CD4-positive, alpha-beta T cell treated with Interleukin-4 for 4 hours (primary cell): ENCODE measurements around the gene ADGRB2.

Experiments used
- DNase-seq: peaks from one replicate; pipeline ENCODE4 v3.0.0-alpha.2; 2020

Gene ADGRB2

DNA sequence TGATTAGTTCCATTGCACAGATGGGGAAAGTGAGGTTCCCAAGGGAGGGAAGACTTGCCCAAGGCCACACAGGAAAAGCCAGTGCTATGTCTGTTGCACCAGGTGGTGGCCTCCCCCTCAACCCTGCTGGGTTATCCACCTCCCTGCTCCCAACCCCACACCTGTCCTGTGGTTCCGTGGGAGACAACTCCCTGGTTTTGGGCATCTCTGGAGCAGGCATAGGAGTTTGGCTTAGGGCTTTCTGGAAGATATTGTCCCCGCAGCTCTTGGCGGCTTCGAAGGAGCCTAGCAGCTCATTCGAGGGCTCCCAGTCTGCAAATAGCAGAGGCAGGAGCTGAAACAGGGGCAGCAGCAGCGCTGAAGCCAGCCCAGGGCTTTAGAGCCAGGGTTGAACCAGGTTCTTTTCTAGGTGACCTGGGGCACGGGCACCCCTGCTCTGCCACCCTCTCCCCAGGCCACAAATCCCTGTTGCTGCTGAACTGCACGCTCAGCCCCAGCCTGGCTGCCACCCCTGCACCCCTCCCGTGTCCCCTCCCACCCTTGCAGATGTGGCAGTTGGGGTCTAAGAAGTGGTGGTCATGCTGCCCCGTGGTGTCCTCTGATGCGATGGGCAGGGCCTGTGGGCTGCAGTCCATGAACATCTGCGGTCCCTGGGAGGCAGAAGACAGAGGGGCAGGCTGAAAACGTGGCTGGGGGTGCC lies 29.6 kb upstream of the ADGRB2 start:
- DNase-seq: no peak

DNA sequence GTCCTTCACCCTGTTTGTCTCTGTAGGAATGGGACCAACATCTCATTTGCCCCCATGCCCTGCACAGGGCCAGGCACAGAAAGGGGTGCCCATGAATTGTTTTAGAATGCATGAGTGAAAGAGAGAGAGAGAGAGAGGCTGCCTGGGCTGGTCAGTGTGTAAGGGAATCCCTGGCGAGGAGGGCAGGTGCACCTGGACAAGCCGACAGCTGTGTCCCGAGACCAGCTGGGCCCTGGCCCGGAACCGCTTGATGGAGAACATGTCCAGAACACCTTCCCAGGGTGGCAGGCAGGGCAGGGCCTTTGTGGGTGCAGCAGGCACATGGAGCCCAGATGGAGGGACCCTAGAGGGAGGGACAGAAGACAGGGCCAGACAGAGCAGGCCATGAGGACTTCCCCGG lies 28.9 kb upstream of the ADGRB2 start:
- DNase-seq: no peak

DNA sequence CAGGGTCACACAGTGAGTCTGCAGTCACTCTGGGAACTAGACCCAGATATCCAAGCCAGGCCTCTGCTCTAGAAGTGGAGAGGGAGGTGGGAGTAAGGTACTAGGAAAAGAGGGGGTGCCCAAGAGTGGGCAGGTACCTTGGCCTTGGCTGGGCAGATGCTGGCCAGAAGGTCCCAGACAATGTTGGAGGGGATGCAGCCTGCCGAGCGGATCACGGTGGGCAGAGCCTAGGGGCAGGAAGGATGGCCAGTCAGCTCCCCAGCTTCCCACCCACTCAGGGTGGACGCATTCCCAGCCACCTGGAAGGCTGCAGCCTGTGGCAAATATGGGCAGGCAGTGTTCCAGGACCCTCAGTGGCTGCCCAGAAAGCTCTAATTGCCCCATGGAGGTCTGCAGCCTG lies 28.4 kb upstream of the ADGRB2 start:
- DNase-seq: no peak

DNA sequence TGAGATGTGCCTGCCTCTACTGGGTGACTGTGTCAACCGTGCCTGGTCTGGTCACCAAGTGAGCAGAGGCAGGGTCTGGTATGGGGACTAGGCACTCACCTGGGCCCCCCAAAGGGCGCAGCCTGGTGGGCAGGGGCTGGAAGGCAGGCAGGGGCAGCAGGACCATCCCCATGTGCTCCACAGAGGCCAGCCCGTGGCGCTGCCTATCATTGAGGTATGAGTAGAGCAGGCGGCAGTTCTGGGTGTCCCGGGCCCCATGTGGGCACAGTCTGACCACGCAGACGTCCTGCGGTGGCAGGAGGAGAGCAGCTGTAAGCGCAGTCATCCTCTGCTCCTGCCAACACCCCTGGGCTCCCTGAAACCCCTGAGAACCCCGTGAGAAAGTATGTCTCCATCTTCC lies 28.0 kb upstream of the ADGRB2 start:
- DNase-seq: no peak

- DNase-seq: no peak
Measured at GRCh38 chr1:31791131-31791858, 27.2 kb upstream of the ADGRB2 start.

- no peak for DNase-seq
Measured at GRCh38 chr1:31790641-31791091, 26.5 kb upstream of the ADGRB2 start.

DNA sequence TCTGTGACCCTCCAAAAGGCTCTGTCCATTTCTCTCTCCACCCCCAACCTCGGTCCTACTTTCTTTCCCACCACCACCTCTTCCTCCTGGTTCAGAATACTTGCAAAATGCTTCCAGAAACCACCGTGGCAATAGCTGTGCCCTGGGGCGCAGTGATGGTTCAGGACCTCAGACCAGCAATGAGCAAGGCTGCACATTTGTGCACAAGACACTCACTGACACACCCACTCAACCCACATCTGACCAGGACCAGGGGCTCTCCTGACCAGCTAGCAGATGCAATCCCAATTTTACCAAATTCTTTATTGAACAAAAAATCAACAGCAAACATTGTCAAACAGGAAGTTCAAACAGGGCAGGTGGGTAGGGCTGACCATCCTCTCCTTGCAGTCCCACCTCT lies 26.0 kb upstream of the ADGRB2 start:
- DNase-seq: no peak

DNA sequence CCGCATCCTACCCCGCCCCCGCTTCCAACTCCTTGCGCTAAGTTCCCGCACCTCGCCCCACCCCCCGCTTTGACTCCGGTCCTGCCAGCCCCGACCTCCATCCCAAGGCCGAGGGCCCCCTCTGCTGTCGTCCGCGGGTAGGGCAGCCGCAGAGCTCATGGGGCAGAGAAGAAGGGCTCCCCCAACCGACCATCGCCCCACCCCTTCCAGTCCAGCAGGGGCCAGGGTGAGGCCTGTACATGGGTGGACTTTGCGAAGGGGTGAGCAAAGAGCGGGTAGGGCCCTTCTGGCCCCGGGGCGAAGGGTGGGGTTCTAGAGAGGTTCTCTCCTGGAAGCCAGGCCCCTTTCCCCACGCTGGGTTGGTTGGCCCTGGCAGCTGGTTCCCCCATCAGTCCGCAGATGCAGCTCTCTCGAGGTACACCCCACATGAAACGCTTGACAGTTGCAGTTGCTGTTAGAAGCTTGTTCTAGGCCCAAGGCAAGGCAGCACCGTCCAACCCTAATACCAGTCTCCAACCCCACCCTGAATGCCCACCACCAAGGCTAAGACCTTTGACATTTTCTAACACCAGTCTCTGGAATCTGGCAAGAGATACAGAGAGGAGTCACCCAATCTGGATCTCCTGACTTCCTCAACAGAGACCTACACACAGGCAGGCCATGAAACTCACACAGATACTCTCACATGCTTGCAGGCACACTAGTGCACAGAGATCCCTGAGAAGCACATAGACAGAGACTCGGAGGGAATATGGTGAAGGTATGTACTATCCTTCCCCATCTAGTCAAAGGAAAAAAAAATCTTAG lies 25.3 kb upstream of the ADGRB2 start:
- DNase-seq: peak; percentile 89

DNA sequence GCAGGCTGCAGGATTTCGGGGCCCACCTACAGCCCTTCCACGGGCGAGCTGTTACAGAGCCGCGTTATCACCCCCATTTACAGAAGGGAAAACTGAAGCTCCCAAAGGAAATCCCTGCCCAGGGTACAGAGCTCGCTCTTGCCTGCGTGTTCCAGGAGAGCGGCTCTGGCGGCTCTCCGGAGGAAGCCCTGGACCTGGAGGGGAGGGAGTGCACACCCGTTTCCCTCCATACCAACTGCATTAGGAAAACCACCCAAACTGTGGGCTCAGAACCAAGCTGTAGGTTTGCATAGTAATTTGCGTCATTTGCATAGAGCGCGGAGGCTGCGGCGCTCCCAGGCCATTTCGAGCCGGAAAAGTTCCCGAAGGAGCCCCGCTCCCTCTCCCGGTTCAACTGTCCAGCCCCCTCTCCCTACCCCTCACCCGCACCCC lies 24.7 kb upstream of the ADGRB2 start:
- peak; percentile 17 for DNase-seq

DNA sequence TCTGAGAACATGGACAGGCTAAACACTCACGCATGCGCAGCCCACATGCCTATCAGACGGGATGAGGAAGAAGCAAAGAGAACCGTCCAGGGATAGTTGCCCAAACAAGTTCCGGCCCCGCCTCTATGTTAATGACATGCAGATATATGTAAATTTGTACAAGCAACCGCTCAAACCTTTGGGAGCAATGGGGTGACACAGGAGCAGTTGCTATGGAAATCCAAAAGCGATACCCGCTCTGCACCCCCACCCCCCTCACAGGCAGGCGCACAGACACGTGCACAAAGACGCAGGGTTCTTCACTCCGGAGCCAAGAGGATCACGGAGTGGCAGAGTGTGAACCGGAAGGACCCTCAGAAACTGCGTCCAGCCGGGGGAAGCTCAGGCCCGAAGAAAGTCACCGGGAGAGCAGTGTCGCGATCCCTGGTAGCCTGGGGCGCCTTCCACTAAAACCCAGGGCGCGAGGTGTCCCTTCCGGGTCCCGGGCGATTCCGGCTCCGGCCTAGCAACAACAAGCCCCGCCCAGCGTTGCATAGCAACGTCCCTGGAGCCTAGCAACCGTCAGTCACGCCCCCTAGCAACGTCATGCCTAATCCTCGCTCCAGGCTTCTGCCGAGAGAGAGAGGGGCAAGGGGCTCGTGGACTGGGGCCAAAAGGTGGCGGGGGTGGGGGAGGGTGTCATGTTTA lies 24.1 kb upstream of the ADGRB2 start:
- DNase-seq: peak; percentile 86

- no peak for DNase-seq
Measured at GRCh38 chr1:31787786-31788137, 23.6 kb upstream of the ADGRB2 start.

GRCh38 chr1:31787261-31787660 lies 23.1 kb upstream of the ADGRB2 start:
- DNase-seq: no peak

DNA sequence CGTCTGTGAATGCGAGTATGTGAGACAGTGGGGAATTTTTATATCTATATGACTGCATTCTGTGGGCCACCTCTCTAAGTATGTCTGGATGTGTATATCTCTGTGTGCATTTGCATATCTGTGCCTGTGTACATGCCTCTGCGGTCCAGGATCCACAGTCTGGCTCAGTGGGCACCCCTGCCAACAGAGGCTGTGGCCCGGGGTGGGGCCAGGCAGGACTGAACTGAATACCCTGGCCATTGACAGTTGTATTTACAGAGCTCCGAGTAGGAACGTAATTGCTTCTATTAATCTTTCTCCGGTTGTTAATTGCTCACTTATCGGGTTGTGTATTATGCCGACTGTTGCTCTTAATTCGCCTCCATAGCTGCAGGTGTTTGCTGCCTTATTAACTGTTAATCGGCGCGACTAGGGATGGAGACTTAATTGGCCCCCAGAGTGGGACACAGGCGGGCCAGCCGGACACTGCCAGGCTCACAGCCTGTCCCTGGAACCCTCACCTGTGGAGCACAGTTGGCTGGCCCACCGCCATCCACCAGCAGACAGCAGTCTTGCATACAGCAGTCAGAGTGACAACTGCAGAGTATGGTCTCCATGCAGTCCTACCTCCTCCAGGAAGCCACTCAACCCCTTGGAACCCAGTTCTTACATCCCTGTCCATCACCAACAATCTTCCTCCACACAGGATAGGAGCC lies 22.4 kb upstream of the ADGRB2 start:
- no peak for DNase-seq

DNA sequence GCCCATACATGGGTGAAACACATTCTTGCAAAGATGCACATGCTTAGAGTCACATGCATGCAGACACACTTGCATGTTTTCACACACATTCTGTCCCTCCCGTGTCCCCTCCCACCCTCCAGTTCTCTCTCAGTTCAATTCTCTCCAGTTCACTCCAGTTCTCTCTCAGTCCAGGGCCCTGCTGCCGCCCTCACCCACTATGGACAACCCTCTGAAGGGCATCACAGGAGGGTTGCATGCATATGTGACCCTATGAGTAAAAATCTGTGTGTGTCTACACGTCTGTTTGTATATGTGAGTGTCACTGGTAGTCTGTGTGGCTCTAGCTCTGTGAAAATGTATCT lies 21.8 kb upstream of the ADGRB2 start:
- no peak for DNase-seq

DNA sequence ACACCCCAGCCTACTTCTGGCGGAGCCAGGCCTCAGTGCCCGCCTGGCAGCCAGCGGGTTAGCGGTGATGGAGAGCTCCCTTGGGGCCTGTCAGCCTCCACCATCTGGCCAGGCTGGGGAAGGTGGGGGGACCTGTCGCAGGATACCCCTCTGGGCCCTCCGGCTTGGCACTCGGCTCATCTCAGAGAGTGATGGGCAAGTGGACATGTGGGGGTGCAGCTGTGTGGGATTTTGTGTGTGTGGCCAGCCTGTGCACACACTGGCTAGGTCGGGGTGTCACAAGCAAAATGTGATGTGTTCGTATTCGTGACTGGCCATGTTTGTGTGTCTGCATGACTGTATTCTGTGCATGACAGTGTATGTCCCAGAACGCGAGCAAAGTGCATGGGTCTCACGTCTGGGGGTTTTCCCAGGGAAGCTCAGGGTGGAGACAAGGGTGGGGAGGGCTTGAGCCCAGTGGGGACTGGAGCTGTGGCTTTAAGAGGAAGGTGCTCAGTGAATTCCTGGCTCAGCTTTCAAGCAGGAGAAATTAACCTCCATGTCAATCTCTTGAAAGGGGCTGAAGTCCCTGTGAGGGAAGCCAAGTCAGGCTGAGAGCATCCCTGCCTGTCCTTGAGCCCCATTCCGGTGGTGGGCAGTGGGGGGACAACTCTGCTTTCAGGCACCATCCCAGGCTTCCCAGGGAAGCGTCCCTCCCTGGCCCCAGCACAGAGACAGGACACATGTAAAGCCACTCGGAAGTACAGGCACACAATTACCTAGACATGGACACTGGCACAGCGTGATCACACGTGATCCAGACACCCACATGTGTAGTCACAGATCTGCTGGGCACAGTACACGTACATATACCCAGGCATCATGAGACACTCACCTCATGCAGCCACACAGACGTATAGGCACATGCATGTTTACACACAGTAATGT lies 21.1 kb upstream of the ADGRB2 start:
- DNase-seq: no peak

DNA sequence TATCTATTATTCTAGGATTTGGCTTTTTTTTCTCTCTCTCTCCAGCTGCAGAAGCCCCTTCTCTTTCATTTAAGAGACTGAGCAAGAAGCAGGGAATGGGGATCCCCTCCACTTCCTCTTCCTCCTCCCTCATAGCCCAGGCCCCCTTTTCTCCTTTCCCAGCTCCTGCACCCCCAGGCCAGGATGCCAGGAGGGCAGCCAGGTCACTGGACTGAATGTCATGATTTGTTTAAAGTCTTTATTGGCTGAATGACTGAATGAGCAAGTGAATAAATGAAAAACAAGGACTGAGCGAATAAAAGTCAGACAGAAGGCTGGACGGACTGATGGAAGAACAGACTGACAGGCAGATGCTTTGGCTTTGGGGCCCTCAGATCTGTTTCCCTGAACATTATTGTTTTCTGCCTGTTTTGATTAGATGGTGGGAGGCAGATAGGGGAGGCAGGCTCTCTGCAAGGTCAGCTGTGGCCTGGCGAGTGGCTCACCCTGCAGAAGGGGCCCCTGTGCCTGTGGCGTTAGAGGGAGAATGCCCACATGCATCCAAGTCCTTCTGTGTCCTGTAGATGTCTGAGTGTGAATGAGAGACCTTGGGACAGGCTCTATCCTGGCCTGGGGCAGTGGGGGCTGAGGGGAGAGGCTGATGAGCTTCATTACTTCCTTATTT lies 20.3 kb upstream of the ADGRB2 start:
- no peak for DNase-seq

- no peak for DNase-seq
Measured at GRCh38 chr1:31783846-31784245, 19.7 kb upstream of the ADGRB2 start.

- DNase-seq: no peak
Measured at GRCh38 chr1:31782421-31783410, 18.6 kb upstream of the ADGRB2 start.

DNA sequence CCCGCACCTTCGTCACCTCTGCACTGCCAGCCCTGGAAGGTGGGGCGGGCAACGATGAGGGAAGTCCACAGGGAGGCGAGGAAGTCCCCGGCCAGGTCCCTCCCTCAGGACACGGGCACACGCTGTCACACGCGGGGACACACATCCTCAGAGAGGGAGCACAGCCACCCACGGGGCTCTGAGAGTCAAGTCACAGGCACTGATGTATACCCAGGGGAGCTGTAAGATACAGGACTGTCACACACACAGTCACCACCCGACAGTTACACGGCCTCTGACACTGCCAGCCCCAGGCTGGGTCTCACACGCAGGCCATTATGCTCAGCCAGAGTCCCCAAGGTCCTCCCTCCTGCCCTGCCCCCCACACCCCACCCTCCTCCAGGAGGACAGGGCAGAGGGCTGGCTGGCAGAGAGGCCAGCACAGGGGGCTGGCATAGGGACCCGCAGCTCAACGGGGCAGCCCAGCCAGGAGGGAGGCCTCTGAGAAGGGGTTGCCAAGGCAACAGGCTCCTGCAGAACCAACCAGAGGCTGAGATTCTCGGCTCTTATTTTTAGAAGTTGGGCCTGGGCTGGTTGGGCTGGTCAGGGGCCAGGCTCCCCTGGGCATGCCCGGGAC lies 17.7 kb upstream of the ADGRB2 start:
- no peak for DNase-seq
